ENCODE data around the gene ASPN. TPM values are rescaled to one million over a fixed set of nuclear protein-coding genes. Genes with fewer than 3 reads are reported as not detected.

ASPN gene
- total RNA-seq (2014; rRNA removed; shearing (Covaris generic)) = not detected in 2 replicates

GRCh38 chr9:92482329-92482728 lies at the start of gene ASPN:
Gene ASPN, minus strand, starts transcription at chr9:92482506.

GRCh38 chr9:92424340-92424739 lies 58.0 kb downstream of the ASPN start, which contains the start of gene OMD:
Gene OMD, minus strand, starts transcription at chr9:92424471. Its CDS starts 6,913 bp downstream, at chr9:92417558.

Small RNA genes lying within 50 kb of the gene (small RNA-seq; reads per million reads assigned to genes)
- gene MIR4670 = not detected

Other genes starting within 250 kb of the ASPN start
- gene IARS1, start 188.8 kb downstream of the ASPN start, total RNA-seq (2014; rRNA removed; shearing (Covaris generic)) = 354 and 367 TPM in 2 replicates
- gene NOL8, start 157.2 kb downstream of the ASPN start, total RNA-seq (2014; rRNA removed; shearing (Covaris generic)) = 33.2 and 39.0 TPM in 2 replicates
- gene CENPP, start 156.6 kb downstream of the ASPN start, total RNA-seq (2014; rRNA removed; shearing (Covaris generic)) = 14.2 and 15.4 TPM in 2 replicates
- gene OGN, start 77.9 kb downstream of the ASPN start, total RNA-seq (2014; rRNA removed; shearing (Covaris generic)) = not detected in 2 replicates
- not detected in 2 replicates for gene OMD, start 58.0 kb downstream of the ASPN start, total RNA-seq (2014; rRNA removed; shearing (Covaris generic))
- gene ECM2, start 53.5 kb upstream of the ASPN start, total RNA-seq (2014; rRNA removed; shearing (Covaris generic)) = 0.77 and 1.5 TPM in 2 replicates
- gene IPPK, start 187.6 kb upstream of the ASPN start, total RNA-seq (2014; rRNA removed; shearing (Covaris generic)) = 19.1 and 19.8 TPM in 2 replicates

Measured in A375 (cell line).